Measurements from ENCODE around the gene NID1.

GRCh38 chr1:236082526-236082925 lies 17.6 kb upstream of the NID1 start:
- TF ChIP-seq POLR2A (IDR thresholded peaks at IDR 0.05) (no peak), POLR2AphosphoS5 (IDR thresholded peaks at IDR 0.05) (no peak)
- TF ChIP-seq, protein P1, sequence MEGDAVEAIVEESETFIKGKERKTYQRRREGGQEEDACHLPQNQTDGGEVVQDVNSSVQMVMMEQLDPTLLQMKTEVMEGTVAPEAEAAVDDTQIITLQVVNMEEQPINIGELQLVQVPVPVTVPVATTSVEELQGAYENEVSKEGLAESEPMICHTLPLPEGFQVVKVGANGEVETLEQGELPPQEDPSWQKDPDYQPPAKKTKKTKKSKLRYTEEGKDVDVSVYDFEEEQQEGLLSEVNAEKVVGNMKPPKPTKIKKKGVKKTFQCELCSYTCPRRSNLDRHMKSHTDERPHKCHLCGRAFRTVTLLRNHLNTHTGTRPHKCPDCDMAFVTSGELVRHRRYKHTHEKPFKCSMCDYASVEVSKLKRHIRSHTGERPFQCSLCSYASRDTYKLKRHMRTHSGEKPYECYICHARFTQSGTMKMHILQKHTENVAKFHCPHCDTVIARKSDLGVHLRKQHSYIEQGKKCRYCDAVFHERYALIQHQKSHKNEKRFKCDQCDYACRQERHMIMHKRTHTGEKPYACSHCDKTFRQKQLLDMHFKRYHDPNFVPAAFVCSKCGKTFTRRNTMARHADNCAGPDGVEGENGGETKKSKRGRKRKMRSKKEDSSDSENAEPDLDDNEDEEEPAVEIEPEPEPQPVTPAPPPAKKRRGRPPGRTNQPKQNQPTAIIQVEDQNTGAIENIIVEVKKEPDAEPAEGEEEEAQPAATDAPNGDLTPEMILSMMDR (IDR thresholded peaks at IDR 0.05): no peak
